Loucy (cell line): Measurements from ENCODE around the gene NOC2L.

Experiments
- H2AFZ ChIP-seq: fragments of 200-600 bp; sonication (generic); 2 replicates; pipeline ENCODE4 v1.6.0; 2016; ENCODE audit warnings: antibody characterized with exemption, mild to moderate bottlenecking, low read length, moderate library complexity
- H3F3A ChIP-seq: fragments of 200-600 bp; 2 replicates; pipeline ENCODE4 v1.6.0; 2016; ENCODE audit warnings: antibody characterized with exemption, low read depth, mild to moderate bottlenecking
- H3K27me3 ChIP-seq: fragments of 200-600 bp; sonication (generic); 2 replicates; pipeline ENCODE4 v1.6.1; 2014; ENCODE audit warnings: low read length, mild to moderate bottlenecking; ENCODE audit not compliant: insufficient read depth, poor library complexity, severe bottlenecking
- H3K36me3 ChIP-seq: fragments of 200-600 bp; sonication (generic); 2 replicates; pipeline ENCODE4 v1.6.1; 2016; ENCODE audit warnings: low read length; ENCODE audit not compliant: insufficient read depth
- H3K4me1 ChIP-seq: fragments of 200-600 bp; sonication (generic); 2 replicates; pipeline ENCODE4 v1.5.1; 2014; ENCODE audit warnings: low read length, mild to moderate bottlenecking; ENCODE audit not compliant: insufficient read depth, poor library complexity, severe bottlenecking
- H3K4me2 ChIP-seq: fragments of 200-600 bp; sonication (generic); 2 replicates; pipeline ENCODE4 v1.6.0; 2014; ENCODE audit warnings: antibody characterized with exemption, low read length, low read depth, mild to moderate bottlenecking; ENCODE audit not compliant: poor library complexity, severe bottlenecking
- H3K4me3 ChIP-seq: fragments of 200-600 bp; sonication (generic); 2 replicates; pipeline ENCODE4 v1.5.1; 2014; ENCODE audit warnings: low read length, mild to moderate bottlenecking, mixed read lengths; ENCODE audit not compliant: poor library complexity, severe bottlenecking
- H3K79me2 ChIP-seq: fragments of 200-600 bp; sonication (generic); 2 replicates; pipeline ENCODE4 v1.6.1; 2014; ENCODE audit warnings: low read length; ENCODE audit not compliant: insufficient read depth
- H3K9ac ChIP-seq: fragments of 200-600 bp; sonication (generic); 2 replicates; pipeline ENCODE4 v1.6.0; 2014; ENCODE audit warnings: mild to moderate bottlenecking, low read depth, low read length, moderate library complexity; ENCODE audit not compliant: poor library complexity, severe bottlenecking
- H3K9me2 ChIP-seq: fragments of 200-600 bp; sonication (generic); replicated peaks from 2 replicates; pipeline ENCODE4 v1.6.1; 2016; ENCODE audit warnings: low read depth, low read length, mixed read lengths
- H3K9me3 ChIP-seq: fragments of 200-600 bp; sonication (generic); 2 replicates; pipeline ENCODE4 v1.6.1; 2014; ENCODE audit warnings: mild to moderate bottlenecking, antibody characterized with exemption, low read length, low read depth; ENCODE audit not compliant: insufficient read depth
- H4K20me1 ChIP-seq: fragments of 200-600 bp; sonication (generic); 2 replicates; pipeline ENCODE4 v1.6.0; 2014; ENCODE audit warnings: antibody characterized with exemption, low read length, mild to moderate bottlenecking; ENCODE audit not compliant: insufficient read depth, poor library complexity, severe bottlenecking
- EZH2phosphoT487 ChIP-seq: fragments of 200-600 bp; IDR thresholded peaks from 2 replicates; pipeline ENCODE4 v1.6.1; 2018; ENCODE audit warnings: antibody characterized with exemption, mild to moderate bottlenecking, moderate library complexity, borderline replicate concordance
- TF ChIP-seq, protein P1 (sequence below): fragments of 200-600 bp; sonication (generic); conservative IDR thresholded peaks from 2 replicates; pipeline ENCODE4 v1.5.1; 2014; ENCODE audit warnings: mild to moderate bottlenecking, antibody characterized with exemption, low read length

The NOC2L gene

DNA sequence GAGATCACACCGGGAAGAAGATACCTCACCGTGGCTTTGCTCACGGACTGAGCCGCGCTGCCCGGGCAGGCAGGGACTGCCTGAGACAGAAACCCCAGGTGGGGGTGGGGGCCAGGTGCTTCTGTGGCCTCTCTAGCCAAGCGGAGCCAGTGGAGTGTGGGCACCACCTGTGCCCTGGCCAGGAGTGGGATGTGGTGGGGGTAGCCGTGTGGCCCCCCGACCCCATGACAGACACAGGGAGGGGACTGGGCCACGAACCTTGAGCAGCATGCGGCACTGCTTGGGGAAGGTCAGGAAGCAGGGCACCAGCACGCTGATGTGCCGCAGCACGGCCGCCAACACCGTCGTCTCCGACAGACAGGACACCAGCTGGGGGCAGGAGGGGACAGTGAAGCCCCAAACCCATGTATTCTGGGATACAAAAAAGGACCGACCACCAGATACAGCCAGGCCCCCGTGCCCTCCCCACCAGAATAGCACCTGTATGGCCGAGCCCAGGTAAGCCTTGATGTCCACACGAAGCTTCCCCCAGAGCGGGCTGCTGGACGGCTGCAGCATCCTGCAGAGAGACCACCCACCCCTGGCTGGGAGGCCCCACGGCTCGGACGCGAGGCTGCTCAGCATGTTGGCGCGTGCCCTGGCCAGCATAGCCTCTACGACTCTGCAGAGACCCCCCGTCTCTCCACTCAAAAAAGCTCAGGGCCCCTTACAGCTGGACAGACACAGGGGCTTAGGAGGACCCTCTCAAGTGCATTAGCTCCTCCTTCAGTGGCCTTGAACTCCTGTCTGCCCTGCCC, 5.3 kb downstream of the NOC2L start:
- Histone ChIP-seq H3F3A (no peaks in the 10 kb centered on the region), H4K20me1 (peaks cover 12% of the 10 kb centered on the region), H3K4me1 (peaks cover 11% of the 10 kb centered on the region), H3K36me3 (peaks cover 53% of the 10 kb centered on the region; the same call in 1 of the 2 replicates), H2AFZ (no peak overlapping the region), H3K9me3 (no peaks in the 10 kb centered on the region), H3K4me3 (no peak overlapping the region), H3K9ac (no peak overlapping the region), H3K9me2 (no peaks in the 10 kb centered on the region), H3K4me2 (no peak overlapping the region), H3K27me3 (no peaks in the 10 kb centered on the region), H3K79me2 (peaks cover 26% of the 10 kb centered on the region)
- TF ChIP-seq, protein P1, sequence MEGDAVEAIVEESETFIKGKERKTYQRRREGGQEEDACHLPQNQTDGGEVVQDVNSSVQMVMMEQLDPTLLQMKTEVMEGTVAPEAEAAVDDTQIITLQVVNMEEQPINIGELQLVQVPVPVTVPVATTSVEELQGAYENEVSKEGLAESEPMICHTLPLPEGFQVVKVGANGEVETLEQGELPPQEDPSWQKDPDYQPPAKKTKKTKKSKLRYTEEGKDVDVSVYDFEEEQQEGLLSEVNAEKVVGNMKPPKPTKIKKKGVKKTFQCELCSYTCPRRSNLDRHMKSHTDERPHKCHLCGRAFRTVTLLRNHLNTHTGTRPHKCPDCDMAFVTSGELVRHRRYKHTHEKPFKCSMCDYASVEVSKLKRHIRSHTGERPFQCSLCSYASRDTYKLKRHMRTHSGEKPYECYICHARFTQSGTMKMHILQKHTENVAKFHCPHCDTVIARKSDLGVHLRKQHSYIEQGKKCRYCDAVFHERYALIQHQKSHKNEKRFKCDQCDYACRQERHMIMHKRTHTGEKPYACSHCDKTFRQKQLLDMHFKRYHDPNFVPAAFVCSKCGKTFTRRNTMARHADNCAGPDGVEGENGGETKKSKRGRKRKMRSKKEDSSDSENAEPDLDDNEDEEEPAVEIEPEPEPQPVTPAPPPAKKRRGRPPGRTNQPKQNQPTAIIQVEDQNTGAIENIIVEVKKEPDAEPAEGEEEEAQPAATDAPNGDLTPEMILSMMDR: no peak
- no peak for TF ChIP-seq EZH2phosphoT487

DNA sequence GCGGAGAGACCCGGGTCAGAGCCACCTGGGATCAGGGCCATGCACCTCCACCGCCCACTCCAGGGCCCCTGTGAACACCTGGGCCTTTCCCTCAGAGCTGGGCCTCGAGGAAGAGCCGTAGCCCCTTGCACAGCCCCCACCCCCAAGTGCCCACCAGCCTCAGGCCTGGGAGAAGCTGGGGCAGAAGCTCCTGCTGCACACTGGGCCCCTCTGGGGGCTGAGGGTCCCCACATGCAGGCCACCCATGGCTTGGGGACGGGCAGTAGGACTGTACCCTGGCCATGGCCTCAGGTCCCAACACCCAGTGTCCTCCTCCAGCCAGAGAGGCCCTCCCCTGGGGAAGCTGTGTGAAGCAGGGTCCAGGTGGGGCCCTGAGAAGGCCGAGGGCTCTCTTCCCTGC, 6.5 kb downstream of the NOC2L start:
- Histone ChIP-seq H3K4me3 (no peak overlapping the region), H3K4me1 (peaks cover 4% of the 10 kb centered on the region), H3K9ac (no peak overlapping the region), H3K36me3 (peaks cover 55% of the 10 kb centered on the region; the same call in 1 of the 2 replicates), H3F3A (no peaks in the 10 kb centered on the region), H2AFZ (no peak overlapping the region), H4K20me1 (peaks cover 3% of the 10 kb centered on the region), H3K9me3 (no peaks in the 10 kb centered on the region), H3K4me2 (no peak overlapping the region), H3K9me2 (no peaks in the 10 kb centered on the region), H3K27me3 (no peaks in the 10 kb centered on the region), H3K79me2 (peaks cover 14% of the 10 kb centered on the region; the same call in 1 of the 2 replicates)
- no peak for TF ChIP-seq EZH2phosphoT487
- TF ChIP-seq, protein P1: no peak

DNA sequence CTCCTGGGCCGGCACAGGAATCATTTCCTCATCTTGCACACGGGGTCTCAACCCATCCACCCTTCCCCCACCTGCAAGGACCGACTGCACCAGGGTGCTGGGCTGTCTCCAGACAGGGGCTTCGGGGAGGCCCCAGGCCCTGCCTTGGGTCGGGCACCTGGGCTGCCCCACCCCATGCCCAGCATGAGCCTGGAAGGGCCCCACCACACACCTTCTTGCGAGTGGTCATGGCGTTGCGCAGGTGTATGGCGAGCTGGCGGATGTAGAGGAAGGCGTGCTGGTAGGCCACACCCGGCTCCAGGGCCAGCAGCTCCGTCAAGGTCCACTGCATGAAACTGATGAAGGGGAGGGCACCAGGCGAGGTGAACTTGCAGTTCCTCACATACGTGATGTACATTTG, 6.9 kb downstream of the NOC2L start:
- TF ChIP-seq, protein P1: no peak
- no peak for TF ChIP-seq EZH2phosphoT487
- Histone ChIP-seq H3K4me2 (no peak overlapping the region), H4K20me1 (no peaks in the 10 kb centered on the region), H3K4me1 (no peaks in the 10 kb centered on the region), H3F3A (no peaks in the 10 kb centered on the region), H3K27me3 (no peaks in the 10 kb centered on the region), H3K79me2 (peaks cover 10% of the 10 kb centered on the region; the same call in 1 of the 2 replicates), H3K4me3 (no peak overlapping the region), H3K9ac (no peak overlapping the region), H3K9me2 (no peaks in the 10 kb centered on the region), H3K9me3 (no peaks in the 10 kb centered on the region), H2AFZ (no peak overlapping the region), H3K36me3 (peaks cover 56% of the 10 kb centered on the region; the same call in 1 of the 2 replicates)
